T-helper 22 cell (primary cell): Measurements from ENCODE around the gene PTPRU.

Source experiments
- DNase-seq: peaks from one replicate; pipeline ENCODE4 v3.0.0-alpha.2; 2020; ENCODE audit warnings: low read depth

Gene PTPRU

DNA sequence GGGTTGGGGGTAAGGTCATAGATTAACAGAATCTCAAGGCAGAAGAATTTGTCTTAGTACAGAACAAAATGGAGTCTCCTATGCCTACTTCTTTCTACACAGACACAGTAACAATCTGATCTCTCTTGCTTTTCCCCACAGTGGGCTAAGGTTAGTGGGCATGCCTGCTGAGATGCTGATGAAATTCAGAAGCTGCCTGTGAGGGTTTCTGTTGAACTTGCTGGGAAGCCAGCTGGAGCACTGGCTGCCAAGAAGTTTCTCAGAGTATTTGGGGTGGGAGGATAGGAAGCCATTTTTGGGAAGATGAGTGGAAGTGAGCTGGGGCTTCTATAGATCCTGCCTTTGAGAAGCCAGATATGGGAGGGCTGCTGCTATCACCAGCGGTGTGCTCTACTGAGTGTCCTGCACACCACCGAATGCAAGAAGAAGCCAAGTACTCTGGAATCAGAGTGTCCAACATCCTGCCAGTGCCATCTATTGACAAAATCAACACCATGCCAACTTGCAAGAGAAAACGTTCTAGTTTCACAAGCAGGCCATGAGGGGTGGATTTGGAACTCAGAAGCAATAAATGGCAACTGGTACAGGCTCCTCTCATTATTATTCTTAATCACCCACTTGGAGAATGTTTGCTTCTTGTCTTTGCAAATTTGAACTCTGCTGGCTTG lies 102.7 kb downstream of the PTPRU start:
- no peak for DNase-seq

DNA sequence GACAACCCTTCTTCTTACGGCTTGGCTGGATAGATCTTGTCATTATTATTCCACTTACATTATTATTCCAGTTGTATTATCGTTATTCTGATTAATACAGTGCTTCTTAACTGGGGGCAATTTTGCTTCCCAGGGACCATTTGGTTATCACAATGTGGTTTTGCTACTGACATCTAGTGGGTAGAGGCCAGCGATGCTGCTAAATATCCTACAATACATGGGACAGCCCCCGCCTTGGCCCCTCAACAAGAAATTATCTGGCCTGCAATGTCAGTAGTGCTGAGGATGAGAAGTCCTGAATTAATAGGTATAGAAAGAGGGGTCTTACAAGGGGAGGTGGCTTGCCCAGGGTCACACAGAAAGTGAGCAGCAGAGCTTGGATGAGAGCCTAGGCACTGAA lies 105.6 kb downstream of the PTPRU start:
- no peak for DNase-seq

DNA sequence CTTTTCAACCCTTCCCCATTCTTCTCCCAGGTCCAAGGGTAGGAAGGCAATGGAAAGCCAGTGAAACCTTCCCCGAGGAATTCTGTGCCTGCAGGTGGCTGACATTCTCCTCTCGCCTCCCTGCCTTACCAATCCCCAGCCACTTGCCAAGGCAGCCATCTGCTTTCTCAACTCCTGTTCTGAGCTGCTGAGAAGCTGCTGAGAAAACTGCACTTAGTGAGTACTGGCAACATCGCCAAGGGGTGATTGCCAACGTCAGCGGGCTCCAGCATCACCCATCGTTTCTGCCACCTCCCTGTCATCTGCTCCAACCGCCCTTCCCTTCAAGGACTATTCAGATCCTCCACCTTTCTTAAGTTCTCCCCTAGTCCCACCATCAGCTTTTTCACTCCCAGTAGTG lies 106.0 kb downstream of the PTPRU start:
- no peak for DNase-seq

DNA sequence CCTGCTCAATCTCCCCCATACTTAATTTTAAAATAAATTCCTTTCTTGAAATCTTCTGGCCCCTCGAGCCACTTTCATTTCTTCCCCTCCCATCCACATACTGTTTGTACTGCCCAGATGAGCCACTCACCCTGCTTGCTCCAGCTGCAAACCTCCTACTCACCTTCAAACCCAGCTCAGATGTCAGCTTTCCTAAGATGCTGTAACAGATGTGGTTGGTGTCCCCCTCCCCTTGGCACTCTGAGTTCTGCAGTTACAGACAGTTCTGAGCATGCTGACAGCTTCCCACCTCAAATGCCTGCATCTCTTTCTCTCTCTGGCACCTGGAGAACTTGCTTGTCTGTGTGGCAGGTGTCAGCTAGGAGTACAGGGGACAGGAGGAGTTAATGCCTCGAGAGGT lies 106.7 kb downstream of the PTPRU start:
- DNase-seq, result no peak

DNA sequence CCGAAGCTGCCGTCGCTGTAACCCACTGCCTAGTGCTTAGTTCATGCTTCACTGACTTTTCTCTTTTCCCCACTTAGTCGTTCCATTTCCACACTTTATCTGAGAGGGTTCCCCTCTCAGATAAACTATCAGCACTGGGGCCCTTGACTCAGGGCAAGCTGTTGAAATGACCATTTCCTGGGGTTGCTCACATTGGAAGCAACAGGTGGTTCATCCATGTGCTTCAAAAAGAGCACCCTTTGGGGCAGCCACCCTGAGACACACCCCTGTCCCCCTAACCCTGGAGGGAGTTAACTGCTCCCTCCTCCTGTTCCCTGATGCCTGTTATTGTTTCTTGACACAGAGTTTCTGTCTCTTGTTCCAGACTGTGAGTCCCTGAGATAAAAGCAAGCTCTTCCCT lies 107.2 kb downstream of the PTPRU start:
- DNase-seq, result no peak

DNA sequence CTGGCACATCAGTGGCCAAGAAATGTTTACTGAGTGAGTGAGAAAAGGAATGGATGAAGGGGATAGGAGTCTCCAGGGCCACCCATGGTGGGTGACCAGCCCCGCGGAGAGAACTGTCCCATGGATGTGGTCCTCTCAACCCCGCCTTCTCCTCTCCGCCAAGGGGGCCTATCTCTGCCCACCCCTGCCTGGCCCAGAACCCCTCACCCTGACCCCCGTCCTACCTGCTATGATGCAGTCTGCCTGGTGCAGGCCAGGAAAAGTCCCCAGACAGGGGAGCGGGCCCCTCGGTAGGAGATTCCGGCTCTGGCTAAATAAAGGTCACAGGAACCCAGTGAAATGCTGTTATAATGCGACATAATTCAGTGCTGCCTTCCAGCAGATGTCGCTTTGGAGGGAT lies 107.6 kb downstream of the PTPRU start:
- DNase-seq, result no peak

DNA sequence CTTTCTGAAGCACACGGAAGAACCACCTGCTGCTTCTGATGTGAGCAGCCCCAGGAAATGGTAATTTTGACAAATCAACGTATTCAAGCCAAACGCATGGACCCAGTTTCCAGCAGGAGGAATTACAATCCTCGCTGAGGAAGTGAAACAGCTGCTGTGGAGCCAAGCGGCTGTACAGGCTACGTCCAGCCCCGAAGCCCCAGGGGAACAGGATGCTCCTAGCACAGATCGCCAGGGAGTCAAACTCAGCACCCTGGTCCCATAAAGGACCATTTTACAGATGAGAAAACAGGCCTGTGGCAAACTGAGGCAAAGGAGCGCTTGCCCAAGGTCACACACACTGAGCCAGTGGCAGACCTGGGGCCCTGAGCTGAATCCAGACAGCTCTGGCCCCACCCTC lies 108.0 kb downstream of the PTPRU start:
- DNase-seq, result no peak

DNA sequence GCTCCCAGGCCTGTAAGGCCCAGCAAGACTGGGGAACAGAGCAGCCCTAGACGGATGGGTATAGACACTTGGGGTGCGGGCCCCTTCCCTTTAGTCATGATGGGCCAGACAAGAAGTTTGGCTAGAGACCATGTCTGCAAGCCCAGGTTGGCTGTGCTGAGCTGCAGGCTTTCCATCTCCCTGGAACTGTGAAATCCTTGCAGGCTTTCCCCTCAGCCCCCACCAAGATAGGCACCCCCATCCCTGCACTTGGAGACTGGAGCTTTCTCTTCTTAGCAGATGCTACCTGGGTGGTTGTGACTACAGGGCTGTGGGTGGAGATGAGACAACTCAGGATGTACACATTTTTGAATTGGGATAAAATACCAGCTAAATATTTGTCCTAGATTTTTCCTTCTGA lies 110.3 kb downstream of the PTPRU start:
- DNase-seq, result no peak

DNA sequence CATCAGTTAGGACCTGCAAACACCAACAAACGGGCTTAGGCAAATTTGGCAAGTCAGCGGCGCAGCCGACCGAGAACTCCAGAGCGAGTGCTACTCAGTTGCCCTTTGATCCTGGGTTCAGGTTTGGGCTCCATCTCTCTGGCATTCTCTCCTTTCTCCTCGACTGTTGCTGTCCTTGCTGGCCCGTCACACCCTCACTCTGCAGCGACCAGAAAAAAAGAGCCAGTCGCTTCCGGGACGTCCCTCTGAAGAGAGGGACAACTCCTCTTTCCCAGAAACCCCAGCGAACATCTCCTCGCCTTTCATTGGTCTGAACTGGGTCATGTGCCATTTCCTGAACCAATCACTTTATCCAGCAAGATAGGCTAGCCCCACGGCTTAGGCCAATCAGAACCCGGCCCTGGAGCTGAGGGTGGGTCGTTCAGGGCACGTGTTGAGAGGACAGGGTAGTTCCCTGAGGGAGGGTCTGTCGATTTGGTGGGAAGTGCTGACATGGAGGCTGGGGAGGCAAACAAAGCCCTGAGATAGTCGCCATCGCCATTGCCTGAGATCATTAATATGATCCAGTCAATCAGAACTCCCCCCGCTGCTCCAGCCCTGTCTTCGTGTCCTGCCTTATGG lies 113.7 kb downstream of the PTPRU start:
- no peak for DNase-seq

DNA sequence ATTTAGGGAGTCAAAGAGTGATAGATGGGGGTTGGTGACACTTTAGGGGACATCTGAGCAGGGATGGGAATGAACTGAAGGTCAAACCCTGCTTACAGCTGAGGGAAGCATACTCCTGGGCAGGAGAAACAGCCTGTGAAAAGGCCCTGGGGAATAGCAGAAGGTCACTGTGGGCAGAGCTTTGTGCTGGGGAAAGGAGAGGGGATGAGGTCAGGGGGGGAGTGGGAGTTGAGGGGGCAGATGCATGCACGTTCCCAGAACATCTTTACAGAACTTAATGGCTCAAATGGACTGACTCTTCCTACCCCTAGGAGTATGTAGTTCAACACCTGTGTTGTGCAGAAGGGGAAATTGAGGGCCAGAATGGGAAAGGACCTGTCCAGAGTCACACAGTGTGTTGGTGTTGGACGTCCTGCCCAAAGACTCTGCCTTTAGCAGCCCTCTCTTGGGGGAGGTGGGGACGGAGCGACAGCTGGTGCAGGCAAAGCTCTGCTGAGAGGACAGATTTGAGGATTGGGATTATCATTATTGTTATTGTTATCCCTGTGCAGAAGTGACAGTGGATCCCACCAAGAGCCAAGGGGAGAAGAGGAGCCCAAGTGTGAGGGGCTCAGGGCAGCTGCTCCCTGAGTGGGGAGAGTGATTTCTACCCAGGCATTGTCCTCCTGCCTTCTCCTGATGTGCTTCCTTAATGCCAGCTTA lies 116.5 kb downstream of the PTPRU start:
- no peak for DNase-seq

DNA sequence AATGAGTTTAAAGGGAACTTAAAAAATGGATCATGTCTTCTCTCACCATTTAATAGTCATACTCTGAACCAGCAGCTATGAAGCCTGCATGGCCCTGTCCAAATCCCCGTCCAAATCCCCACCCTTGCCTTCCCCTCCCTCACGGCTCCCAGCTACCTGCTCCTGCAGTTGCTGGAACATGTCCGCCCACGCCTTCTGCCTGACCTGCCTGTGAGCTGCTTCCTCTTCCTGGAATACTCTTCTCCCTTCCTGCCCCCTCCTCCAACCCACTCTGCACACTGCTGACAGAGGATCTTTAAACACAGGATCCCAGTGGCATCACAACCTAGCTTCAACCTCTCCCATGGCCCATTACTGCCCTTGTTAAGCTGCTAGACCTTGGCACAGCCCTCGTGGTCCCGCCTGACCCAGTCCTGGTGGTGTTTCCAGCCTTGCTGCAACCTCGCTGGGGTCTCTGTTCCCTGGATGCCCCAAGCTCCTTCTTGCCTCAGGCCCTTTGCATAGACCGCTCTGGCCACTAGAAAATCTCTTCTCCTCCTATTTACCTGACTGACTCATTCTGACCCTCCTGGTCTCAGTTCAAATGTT lies 118.3 kb downstream of the PTPRU start:
- no peak for DNase-seq

DNA sequence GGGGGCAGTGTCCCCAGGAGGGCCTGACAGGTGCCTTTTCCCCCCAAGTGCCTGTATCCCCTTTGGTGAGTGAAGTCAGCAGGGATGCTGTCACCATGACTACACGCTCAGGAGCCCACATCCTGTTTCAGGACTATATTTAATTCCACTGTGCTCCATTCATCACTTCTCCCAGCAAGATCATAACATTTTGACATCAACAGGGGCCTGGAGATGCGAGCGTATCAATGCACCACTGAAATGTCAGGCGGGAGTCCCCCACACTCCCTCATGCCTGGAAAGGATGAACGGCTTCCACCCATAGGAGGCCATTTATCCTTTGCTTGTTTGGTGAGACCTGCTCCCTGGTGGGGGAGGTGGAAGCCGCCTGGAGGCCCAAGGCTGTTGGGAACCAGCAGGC lies 119.1 kb downstream of the PTPRU start:
- DNase-seq, result no peak

DNA sequence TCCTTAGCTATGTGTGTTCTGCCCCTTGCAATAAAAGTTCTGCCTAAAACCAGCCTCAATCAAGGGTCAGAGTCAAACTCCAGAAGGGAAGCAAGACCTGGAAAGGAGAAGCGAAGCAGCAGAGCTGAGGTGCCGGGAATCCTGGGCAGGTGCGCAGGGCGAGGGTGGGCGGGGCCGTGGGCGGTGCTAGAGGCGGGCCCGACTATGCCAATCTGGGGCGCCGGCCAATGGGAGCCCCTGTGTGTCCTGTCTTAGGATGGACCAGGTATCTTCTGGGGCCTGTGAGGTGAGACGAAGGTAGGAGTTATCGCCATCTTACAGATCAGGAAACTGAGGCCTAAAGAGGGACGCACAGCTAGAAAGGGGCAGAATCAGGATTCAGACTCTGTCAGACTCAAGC lies 120.3 kb downstream of the PTPRU start:
- DNase-seq, result no peak

DNA sequence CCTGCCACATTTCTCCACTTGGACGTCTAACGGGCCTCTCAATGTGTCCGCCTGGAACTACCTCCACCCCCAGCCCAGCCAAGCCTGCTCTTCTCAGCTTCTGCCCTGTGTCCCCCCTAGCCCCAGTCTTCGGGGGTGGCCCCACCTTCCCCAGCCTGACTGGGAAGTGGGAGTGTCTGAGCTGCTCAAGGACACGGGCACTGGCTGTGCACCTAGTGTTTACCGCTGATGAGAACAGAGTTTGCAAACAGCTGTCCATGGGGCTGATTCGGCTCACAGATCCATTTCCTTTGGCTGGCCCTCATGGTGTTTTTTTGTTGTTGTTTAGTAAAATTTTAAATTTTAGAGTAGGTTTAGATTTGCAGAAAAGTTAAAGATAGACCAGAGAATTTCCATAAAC lies 121.1 kb downstream of the PTPRU start:
- no peak for DNase-seq

DNA sequence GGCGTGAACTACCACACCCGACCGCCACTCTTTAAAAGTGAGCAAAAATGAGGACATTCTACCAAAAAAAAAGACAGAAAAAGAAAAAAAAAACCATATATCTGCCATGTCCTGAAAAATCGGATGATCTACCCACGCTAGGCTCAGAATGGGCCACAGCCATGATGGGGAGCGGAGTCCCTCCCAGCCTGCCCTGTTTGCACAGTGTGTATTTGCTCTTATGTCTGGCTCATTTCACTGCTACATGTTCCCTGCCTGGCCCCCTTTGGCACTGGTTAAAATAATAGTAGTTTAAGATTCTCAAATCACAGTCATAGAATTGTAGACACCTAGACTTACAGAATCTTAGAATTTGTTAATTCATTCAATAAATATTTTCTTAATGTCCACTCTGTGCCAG lies 121.9 kb downstream of the PTPRU start:
- no peak for DNase-seq

DNA sequence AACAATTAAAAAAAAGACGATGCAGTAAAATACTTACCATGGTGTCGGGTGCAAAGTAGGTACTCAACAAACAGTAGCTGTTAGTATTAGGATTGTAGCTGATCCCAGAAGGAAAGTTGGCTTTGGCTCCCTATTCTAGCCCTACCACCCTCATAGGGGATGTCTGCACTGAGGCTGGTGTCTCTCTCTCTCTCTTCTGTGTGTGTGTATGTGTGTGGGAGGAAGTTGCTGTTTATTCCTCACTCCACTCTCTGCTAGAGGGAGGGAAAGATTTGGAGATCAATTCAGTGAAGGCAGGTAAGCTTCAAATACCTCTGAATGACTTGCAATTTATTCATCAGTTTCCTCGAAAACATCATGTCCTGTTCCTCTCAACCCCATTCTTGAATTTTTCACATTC lies 124.4 kb downstream of the PTPRU start:
- no peak for DNase-seq

DNA sequence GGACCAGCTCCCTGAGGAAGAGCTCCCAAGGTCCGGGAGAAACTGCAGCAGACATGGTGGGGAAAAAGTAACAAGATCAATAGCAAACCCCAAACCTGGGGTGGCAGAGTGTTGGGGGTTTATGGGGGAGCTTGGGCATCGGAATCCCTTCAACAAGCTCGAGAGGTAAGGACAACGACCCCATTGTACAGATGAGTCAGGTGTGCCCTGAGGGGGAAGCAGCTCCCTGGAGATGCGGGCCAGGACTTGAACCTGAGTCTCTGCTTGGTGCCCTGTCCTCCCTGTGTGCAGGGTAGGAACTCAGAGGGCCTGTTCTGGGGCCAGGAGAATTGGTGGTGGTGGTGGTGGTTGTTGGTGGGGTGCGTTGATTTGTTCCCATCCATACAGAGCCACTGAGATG lies 125.4 kb downstream of the PTPRU start:
- DNase-seq, result no peak

DNA sequence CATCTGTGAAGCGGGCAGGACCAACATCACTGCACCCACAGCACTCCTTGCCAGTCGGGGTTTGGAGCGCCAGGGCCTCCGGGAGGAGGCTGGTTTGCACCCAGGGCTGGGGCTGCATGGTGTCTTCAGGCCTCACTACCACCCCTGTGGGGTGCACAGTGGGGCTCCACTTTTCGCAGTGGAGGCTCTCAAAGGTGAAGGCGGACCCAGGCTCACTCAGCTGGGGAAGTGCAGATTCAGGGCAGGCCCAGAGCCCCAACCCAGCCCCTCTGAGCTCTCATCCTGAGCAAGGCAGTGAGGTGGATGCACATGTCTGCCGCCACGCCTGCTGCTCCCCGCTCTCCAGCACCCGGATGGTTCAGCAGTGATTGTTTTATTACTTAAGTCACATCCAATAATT lies 125.8 kb downstream of the PTPRU start:
- no peak for DNase-seq

DNA sequence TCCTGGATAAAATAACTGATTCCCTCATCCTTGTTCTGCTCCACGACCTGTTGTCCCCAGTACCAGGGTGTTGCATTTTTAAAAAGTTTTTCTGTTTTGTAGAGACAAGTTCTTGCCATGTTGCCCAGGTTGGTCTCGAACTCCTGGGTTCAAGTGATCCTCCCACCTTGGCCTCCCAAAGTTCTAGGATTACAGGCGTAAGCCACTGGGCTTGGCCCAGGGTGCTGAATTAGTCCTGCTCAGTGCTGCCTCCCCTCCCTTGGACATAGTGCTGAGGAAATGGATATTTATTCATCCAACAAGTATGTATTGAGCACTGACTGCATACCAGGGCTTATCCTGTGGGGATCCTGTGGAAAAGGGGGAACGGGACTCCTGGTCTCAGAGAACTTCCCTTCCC lies 126.4 kb downstream of the PTPRU start:
- DNase-seq, result no peak

DNA sequence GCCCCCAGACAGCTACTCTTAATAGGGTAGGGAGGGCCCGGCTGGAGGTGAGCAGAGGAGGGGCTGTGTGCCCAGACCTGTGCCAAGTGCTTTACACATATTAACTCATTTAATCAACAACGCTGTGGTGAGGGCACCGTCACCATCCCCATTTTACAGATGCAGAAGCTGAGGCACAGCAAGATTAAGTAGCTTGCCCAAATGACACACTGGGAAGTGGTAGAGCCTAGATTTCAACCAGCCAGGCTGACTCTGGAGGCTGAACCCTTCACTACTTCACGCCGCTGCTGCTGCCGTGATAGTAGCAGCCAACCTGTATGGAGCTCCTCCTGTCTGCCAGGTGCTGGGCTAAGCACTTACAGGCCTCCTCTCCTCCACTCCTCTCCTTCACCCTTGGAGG lies 127.2 kb downstream of the PTPRU start:
- DNase-seq, result no peak

DNA sequence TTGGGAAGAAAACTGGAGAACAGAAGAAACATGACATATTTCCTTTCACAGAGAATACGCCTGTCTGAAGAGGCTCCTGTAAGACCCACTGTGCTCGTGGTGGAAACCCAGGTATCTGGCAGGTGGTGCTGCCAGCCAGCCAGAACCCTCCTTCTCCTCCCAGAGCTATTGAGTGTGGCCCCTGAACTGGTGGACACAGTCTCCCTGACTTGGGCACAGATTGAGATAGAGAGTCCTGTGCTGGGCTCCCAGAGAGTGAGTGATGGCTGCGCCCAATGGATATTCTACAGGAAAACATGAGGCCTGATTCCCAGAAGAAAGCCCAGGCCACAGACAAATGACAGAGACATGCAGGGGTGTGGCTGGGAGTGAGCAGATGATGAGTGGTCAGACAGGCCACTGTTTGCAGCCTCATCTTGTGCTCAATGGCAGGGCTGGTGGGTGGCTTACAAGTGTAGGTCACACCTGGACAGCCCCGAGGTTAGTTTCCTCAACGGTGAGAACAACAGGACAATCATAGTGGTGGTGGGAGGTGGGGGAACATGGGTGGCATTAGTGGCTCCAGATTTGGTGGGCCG lies 127.9 kb downstream of the PTPRU start:
- DNase-seq, result no peak

DNA sequence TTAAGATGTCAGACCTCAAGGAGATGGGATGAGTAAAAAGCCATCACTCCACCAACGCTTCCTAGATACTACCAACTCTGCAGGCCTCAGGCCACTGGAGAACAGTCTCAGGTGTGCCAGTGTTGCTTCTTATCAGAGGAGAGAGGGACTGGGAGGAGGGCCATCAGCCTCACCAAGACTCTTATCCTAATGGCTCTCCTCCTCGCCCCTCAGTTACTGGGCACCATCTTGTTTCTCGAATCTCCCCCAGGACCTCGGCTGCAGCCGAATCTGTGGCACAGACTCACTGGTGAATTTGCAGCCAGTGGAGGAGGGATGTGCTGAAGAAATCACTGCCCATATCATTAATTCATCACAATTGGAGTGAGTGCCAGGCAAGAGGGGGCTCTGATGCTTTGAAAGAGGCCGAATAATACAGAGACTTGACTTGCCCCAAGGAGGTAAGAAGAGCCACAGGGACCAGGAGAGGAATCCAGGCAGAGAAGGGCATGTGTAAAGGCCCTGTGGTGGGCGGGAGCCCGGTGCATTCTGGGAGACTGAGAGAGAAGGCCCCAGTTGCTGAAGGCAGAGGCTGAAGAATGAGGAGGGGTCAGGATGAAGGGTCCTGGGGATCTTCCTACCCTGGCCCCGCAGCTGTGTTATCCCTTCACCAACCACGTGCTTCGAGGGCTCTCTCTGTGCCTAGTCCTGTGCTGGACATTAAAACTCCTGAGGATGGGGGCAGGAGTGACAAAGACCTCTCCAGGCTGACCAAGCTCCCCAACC lies 129.8 kb downstream of the PTPRU start:
- DNase-seq, result no peak
